Astrocyte (in vitro differentiated cells and primary cell): Measurements from ENCODE around the gene KIAA0232. TPM values are rescaled to one million over a fixed set of nuclear protein-coding genes. Genes with fewer than 3 reads are reported as not detected.

Source experiments
- total RNA-seq: library from RNA; stranded (reverse); gene quantifications from 2 replicates; pipeline ENCODE4 v1.2.1, GENCODE V29; 2021

Gene KIAA0232
- total RNA-seq, 1 donor from 2014 or later = 27.6 TPM

Other genes starting within 250 kb of the KIAA0232 start
- gene MAN2B2, start 207.5 kb upstream of the KIAA0232 start, total RNA-seq = 32.2 and 36.1 TPM in 2 replicates
- 258 and 278 TPM in 2 replicates for gene MRFAP1, start 142.0 kb upstream of the KIAA0232 start, total RNA-seq
- not detected in 2 replicates for gene S100P, start 88.8 kb upstream of the KIAA0232 start, total RNA-seq
- 33.2 and 36.8 TPM in 2 replicates for gene MRFAP1L1, start 72.9 kb upstream of the KIAA0232 start, total RNA-seq
- gene BLOC1S4, start 66.6 kb upstream of the KIAA0232 start, total RNA-seq = 20.9 and 21.2 TPM in 2 replicates
- 25.8 and 30.4 TPM in 2 replicates for gene TBC1D14, start 127.1 kb downstream of the KIAA0232 start, total RNA-seq